ENCODE data around the gene PPP1R13B. TPM values are rescaled to one million over a fixed set of nuclear protein-coding genes. Genes with fewer than 3 reads are reported as not detected.

Gene PPP1R13B
- total and polyA plus RNA-seq, 2 experiments from 2014 or later: 2.0 to 8.5 TPM

DNA sequence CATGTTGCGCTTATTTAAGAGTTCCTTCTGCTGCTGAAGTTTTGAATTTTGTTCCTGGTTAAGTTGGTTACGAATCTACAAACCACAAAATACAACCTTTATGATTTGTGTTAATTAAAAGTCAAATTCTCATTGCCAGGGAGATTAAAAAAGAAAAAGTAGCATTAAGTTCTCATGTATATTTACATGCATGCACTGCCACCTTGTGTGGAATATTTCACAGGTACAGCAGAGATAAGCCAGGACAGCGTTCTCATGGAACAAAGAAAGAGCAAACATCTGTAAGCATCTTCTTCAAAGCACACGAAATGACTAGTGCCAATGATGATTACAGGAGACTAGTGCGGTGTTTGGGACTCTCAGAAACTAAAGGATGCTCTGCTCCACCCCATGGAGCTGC lies 97.5 kb downstream of the PPP1R13B start:
- no peak overlapping the region for H3K27ac Mint-ChIP-seq
- H3K27me3 ChIP-seq (ENCODE audit: insufficient read depth): no peaks in the 10 kb centered on the region
- no peak overlapping the region for H2AFZ ChIP-seq
- H3K4me3 Mint-ChIP-seq: no peak overlapping the region
- H3K9me2 ChIP-seq (ENCODE audit: insufficient read depth): no peaks in the 10 kb centered on the region
- H3K27ac ChIP-seq (ENCODE audit: low read depth): no peak overlapping the region
- no peak overlapping the region for H3K4me2 ChIP-seq
- H4K20me1 ChIP-seq (replicated peaks; ENCODE audit: insufficient read depth): no peaks in the 10 kb centered on the region
- H3K79me2 ChIP-seq (replicated peaks; ENCODE audit: insufficient read depth): no peaks in the 10 kb centered on the region
- no peak for DNase-seq (ENCODE audit: low spot score)
- H3K4me1 Mint-ChIP-seq: no peaks in the 10 kb centered on the region
- H3K36me3 ChIP-seq (ENCODE audit: insufficient read depth): no peaks in the 10 kb centered on the region
- TF ChIP-seq NANOG (IDR thresholded peaks at IDR 0.05; ENCODE audit: borderline replicate concordance) (no peak), CREB1 (CRISPR knock-in tag; IDR thresholded peaks at IDR 0.05; ENCODE audit: low read depth) (no peak), POLR2AphosphoS5 (IDR thresholded peaks at IDR 0.05; ENCODE audit: low read depth) (no peak), JUNB (IDR thresholded peaks at IDR 0.05; ENCODE audit: unreplicated experiment) (no peak), ZNF114 (CRISPR knock-in tag; IDR thresholded peaks at IDR 0.05) (no peak), STAT1 (IDR thresholded peaks at IDR 0.05; ENCODE audit: unreplicated experiment) (no peak), EZH2phosphoT487 (IDR thresholded peaks at IDR 0.05; ENCODE audit: unreplicated experiment) (no peak)
- TF ChIP-seq, protein P1, sequence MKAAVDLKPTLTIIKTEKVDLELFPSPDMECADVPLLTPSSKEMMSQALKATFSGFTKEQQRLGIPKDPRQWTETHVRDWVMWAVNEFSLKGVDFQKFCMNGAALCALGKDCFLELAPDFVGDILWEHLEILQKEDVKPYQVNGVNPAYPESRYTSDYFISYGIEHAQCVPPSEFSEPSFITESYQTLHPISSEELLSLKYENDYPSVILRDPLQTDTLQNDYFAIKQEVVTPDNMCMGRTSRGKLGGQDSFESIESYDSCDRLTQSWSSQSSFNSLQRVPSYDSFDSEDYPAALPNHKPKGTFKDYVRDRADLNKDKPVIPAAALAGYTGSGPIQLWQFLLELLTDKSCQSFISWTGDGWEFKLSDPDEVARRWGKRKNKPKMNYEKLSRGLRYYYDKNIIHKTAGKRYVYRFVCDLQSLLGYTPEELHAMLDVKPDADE (IDR thresholded peaks at IDR 0.05): no peak
- TF ChIP-seq, protein P2, sequence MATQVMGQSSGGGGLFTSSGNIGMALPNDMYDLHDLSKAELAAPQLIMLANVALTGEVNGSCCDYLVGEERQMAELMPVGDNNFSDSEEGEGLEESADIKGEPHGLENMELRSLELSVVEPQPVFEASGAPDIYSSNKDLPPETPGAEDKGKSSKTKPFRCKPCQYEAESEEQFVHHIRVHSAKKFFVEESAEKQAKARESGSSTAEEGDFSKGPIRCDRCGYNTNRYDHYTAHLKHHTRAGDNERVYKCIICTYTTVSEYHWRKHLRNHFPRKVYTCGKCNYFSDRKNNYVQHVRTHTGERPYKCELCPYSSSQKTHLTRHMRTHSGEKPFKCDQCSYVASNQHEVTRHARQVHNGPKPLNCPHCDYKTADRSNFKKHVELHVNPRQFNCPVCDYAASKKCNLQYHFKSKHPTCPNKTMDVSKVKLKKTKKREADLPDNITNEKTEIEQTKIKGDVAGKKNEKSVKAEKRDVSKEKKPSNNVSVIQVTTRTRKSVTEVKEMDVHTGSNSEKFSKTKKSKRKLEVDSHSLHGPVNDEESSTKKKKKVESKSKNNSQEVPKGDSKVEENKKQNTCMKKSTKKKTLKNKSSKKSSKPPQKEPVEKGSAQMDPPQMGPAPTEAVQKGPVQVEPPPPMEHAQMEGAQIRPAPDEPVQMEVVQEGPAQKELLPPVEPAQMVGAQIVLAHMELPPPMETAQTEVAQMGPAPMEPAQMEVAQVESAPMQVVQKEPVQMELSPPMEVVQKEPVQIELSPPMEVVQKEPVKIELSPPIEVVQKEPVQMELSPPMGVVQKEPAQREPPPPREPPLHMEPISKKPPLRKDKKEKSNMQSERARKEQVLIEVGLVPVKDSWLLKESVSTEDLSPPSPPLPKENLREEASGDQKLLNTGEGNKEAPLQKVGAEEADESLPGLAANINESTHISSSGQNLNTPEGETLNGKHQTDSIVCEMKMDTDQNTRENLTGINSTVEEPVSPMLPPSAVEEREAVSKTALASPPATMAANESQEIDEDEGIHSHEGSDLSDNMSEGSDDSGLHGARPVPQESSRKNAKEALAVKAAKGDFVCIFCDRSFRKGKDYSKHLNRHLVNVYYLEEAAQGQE (IDR thresholded peaks at IDR 0.05; ENCODE audit: unreplicated experiment): no peak
- TF ChIP-seq, protein P3, sequence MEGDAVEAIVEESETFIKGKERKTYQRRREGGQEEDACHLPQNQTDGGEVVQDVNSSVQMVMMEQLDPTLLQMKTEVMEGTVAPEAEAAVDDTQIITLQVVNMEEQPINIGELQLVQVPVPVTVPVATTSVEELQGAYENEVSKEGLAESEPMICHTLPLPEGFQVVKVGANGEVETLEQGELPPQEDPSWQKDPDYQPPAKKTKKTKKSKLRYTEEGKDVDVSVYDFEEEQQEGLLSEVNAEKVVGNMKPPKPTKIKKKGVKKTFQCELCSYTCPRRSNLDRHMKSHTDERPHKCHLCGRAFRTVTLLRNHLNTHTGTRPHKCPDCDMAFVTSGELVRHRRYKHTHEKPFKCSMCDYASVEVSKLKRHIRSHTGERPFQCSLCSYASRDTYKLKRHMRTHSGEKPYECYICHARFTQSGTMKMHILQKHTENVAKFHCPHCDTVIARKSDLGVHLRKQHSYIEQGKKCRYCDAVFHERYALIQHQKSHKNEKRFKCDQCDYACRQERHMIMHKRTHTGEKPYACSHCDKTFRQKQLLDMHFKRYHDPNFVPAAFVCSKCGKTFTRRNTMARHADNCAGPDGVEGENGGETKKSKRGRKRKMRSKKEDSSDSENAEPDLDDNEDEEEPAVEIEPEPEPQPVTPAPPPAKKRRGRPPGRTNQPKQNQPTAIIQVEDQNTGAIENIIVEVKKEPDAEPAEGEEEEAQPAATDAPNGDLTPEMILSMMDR (conservative IDR thresholded peaks at IDR 0.05; ENCODE audit: low read depth in 2 of 2): no peak; a peak in 1 of 4 replicates
- H3K4me1 ChIP-seq (ENCODE audit: insufficient read depth): no peaks in the 10 kb centered on the region
- no peak for ATAC-seq
- H3K4me3 ChIP-seq: no peak overlapping the region
- no peaks in the 10 kb centered on the region for H3K27me3 Mint-ChIP-seq (ENCODE audit: insufficient read depth, low read depth, poor library complexity)
- no peaks in the 10 kb centered on the region for H3K36me3 Mint-ChIP-seq (ENCODE audit: low read depth)
- H3F3A ChIP-seq (replicated peaks; ENCODE audit: low read depth): 0 out of 2 replicates have a peak, but pooled peaks cover 3% of the 10 kb centered on the region
- no peaks in the 10 kb centered on the region for H3K9me3 Mint-ChIP-seq

DNA sequence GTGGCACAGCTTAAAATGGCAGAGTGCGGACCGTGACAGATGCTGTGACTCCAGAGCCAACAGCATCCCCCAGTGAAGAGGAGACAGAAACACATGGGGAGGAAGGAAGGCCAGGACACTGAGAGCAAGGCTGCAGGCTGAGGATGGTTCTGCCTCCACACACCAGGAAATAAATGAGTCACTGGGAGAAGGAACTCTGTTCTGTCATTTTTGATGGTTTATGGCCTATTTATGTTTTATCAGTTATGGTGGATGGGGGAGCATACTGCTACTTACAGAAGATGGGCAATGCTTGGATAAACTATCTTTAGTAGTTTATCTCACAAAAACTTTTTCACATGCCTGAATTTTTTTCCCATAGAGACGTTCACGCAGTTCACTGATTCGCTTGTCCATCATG lies 97.9 kb downstream of the PPP1R13B start:
- Histone ChIP-seq H3K4me2 (no peak overlapping the region), H4K20me1 (replicated peaks; ENCODE audit: insufficient read depth) (no peaks in the 10 kb centered on the region), H3K27me3 (ENCODE audit: insufficient read depth) (no peaks in the 10 kb centered on the region), H2AFZ (no peak overlapping the region), H3K27ac (ENCODE audit: low read depth) (no peak overlapping the region), H3K79me2 (replicated peaks; ENCODE audit: insufficient read depth) (no peaks in the 10 kb centered on the region), H3F3A (replicated peaks; ENCODE audit: low read depth) (0 out of 2 replicates have a peak, but pooled peaks cover 3% of the 10 kb centered on the region), H3K4me1 (ENCODE audit: insufficient read depth) (no peaks in the 10 kb centered on the region), H3K36me3 (ENCODE audit: insufficient read depth) (no peaks in the 10 kb centered on the region), H3K4me3 (no peak overlapping the region), H3K9me2 (ENCODE audit: insufficient read depth) (no peaks in the 10 kb centered on the region)
- no peak overlapping the region for H3K27ac Mint-ChIP-seq
- no peak overlapping the region for H3K4me3 Mint-ChIP-seq
- no peaks in the 10 kb centered on the region for H3K9me3 Mint-ChIP-seq
- H3K4me1 Mint-ChIP-seq: no peaks in the 10 kb centered on the region
- H3K27me3 Mint-ChIP-seq (ENCODE audit: insufficient read depth, low read depth, poor library complexity): peaks cover 2% of the 10 kb centered on the region
- H3K36me3 Mint-ChIP-seq (ENCODE audit: low read depth): no peaks in the 10 kb centered on the region
- no peak for ATAC-seq
- DNase-seq (ENCODE audit: low spot score): no peak
- no peak for TF ChIP-seq NANOG (IDR thresholded peaks at IDR 0.05; ENCODE audit: borderline replicate concordance)
- no peak for TF ChIP-seq JUNB (IDR thresholded peaks at IDR 0.05; ENCODE audit: unreplicated experiment)
- no peak for TF ChIP-seq CREB1 (CRISPR knock-in tag; IDR thresholded peaks at IDR 0.05; ENCODE audit: low read depth)
- no peak for TF ChIP-seq EZH2 (IDR thresholded peaks at IDR 0.05; ENCODE audit: low read depth, unreplicated experiment)
- no peak for TF ChIP-seq STAT1 (IDR thresholded peaks at IDR 0.05; ENCODE audit: unreplicated experiment)

Data from GM23338 (cell line).